Kidney capillary endothelial cell (primary cell): ENCODE measurements around the gene ZCCHC13.
"Not testable (repeated sequence)": the region's sequence is repeated elsewhere in the genome, so short reads cannot be mapped to it uniquely, and the experiment has no call there.

ENCODE experiments used
- DNase-seq: peaks from one replicate; pipeline ENCODE4 v3.0.0-alpha.2; 2018; ENCODE audit warnings: low spot score

The ZCCHC13 gene

DNA sequence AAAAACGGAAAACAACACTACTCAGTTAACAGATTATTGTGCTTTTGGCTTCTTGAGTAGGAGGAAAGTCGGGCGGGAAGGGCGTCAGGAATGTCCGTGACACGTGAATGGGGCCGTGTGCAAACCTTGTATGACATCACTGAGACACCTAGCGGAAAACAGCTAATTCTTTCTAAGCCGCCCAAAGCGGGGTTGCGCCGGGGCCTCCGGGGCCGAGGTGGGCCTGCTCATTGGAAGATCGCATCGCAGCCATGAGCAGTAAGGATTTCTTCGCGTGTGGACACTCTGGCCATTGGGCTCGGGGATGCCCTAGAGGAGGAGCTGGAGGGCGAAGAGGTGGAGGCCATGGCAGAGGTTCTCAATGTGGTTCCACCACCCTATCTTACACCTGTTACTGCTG is at the start of gene ZCCHC13:
Gene ZCCHC13 (plus strand): TSS at position 165 of the 400 bp plus-strand sequence. CDS start 87 bp downstream, at position 252.
- DNase-seq = no peak

DNA sequence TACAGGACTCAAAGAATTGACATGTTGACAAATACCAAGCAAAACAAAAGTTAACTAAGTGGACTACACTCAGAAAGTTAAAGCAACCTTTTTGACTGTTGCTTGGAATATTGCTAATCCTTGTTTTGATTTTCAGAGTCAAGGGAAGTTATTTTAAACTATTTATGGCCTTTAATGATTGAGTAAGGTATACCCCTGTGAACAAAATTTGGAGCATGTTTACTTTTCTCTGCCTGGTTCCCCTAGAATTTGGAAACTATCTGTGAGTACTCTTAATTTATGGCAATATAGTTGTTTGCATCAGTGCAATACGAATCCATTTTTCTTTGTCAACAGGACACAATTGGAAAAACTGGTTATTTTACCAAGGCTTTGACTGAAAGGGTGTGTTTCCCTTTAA is 45.9 kb upstream of the ZCCHC13 start:
- not testable (repeated sequence) for DNase-seq

DNA sequence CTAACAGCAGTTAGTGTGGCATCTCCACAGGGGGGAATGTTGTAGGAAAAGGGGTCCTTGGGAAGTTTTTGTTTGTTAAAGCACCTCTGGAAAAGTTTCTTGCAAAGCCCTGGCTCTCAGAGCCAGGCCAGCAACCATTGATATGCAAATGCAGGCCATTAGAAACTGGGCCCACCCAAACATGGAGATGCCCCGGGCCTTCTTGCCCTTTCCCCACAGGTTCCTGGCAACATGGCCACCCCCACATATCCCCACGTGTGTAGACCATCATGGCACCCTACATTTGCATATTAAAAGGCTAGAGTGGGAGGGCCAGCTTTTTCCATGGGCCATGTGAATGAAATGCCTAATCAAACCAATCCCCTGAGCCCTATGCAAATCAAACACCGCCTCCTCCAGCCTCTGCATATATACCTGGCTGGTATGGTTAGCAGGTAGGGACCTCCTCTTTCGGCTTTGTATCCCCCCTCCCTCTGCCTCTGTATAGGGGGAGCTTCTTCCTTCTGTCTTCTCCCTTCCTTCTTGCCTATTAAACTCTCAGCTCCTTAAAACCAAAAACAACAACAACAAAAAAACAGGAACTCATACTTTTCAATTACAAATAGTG is 44.0 kb upstream of the ZCCHC13 start:
- no peak for DNase-seq

DNA sequence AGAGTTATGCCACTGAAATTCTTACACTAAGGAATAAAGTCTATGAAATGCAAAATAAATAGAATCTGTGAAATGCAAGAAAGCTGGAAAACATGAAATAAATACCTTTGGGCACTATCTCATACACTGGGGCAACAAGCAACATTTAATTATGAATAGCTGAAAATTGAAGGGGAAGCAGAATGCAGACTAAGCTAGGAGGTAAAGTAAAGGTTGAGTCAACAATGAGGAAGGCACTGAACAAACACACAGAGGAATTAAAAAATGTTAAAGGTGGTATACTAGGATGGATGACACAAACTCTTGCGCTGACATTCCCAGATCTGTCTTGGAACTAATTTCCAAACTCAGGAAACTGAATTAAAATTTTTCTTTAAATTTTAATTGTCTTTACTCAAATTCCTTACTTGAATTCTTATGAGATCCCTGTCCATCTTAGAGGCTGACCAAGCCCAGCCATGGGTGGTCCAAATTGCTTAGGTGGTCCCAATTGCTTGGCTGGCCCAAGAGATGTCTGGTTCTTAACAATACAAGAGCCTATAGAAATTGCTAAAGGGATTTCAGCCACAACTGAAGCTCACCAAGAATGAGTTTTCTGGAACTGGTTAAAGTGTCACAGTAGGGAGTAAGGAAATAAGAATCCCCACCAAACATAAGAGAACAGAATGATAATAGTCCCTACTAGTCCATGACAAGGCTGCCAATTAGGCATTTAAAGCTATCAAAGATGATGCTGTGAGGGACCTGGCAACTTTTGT is 41.3 kb upstream of the ZCCHC13 start:
- no peak for DNase-seq

DNA sequence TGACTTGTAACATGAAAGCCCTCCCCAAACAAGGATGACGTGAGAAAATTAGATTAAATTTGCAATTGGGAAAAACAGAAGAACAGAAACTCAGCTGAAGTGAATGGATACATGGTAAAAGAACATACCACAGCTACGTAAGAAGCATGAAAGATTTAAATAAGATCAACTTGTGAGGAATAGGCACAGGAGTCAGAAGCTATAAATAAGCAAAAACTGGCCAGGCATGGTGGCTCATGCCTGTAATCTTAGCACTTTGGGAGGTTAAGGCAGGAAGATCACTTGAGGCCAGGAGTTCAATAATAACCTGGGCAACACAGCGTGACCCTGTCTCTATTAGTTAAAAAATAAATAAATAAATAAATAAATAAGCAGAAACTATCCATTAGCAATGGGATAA is 33.6 kb upstream of the ZCCHC13 start:
- DNase-seq = no peak

DNA sequence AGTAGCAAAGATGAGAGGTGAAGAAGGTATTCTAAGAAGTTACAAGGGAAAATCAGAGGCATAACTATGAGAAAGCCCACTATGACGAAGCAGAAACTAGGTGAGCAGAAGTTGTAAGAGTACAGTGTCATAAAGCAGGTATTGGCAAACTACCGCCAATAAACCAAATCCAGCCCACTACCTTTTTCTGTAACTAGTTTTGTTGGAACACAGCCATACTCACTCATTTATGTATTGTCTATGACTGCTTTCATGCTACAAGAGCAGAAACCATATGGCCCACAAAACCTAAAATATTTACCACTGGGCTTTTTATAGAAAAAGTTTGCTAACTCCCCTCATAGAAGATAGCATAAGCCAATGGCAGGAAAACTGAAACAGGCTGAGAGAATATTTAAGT is 31.8 kb upstream of the ZCCHC13 start:
- DNase-seq = no peak

DNA sequence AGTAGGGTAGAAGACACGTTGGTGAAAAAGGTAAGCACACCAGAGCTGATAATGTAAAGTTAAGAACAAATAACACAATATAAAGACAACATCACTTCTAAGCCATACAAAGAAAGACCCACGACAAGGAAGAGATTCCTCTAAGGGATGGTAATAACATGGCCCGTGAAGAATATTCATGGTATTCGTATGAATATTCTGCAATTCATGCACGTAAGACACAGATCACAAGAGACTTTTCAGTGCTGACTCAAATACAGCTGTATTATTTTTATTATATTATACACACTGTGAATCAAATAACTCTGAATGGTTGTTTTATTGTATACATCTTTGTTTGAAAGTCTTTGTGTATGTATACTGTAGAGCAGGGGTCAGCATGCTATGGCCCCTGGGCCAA is 29.5 kb upstream of the ZCCHC13 start:
- DNase-seq = no peak

DNA sequence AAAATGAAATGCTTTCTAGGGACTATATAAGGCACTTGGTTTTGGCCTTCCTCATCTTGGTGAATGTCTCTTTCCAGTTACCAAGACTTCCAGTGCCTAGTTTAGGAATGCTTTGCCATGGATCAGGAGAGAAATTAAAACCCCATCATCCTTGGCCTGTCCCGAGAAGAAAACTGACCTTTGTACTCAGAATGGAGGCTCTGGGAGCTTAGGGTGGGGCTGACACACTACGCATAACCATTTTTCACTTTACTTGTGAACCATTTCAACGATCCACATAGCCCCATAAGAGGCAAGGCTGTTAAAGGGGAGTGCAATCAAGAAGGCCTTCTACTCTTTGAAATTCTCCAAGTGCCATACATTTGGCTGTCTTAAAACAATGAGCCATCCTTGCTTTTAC is 26.7 kb upstream of the ZCCHC13 start:
- no peak for DNase-seq

DNA sequence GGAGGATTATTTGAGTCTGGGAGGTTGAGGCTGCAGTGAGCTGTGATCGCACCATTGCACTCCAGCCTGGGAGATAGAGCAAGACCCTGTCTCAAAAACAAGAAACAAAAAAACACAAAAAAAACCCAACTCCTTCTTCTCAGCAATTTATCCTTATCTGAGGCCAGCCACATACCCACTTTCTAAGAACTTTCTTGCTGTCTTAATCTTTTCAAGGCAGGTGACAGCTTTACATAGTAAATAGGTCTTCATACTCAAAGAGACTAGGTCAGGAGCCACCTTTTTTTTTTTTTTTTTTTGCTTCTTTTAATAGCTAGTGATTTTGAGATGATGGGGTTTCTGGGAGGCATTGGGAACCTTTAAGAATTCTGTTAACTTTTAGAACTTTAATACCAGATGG is 26.1 kb upstream of the ZCCHC13 start:
- DNase-seq = no peak

DNA sequence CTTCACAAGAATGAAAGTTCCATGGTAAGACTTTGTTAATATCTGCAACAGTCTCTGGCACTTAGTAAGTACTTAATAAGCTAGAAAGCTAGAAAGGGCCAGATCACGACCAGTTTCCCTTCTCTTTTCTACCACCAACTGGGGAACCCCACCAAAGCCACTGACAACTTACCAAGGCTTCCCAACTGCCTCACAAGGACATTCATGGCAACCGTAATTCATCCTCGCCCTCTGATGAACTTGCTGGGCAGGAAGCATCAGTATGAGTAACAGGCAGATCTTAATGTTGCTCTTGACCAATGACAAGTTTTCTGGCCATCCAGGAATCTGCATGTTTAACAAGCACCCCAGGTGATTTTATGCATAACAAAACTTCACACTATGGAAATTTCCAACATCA is 23.2 kb upstream of the ZCCHC13 start:
- no peak for DNase-seq

DNA sequence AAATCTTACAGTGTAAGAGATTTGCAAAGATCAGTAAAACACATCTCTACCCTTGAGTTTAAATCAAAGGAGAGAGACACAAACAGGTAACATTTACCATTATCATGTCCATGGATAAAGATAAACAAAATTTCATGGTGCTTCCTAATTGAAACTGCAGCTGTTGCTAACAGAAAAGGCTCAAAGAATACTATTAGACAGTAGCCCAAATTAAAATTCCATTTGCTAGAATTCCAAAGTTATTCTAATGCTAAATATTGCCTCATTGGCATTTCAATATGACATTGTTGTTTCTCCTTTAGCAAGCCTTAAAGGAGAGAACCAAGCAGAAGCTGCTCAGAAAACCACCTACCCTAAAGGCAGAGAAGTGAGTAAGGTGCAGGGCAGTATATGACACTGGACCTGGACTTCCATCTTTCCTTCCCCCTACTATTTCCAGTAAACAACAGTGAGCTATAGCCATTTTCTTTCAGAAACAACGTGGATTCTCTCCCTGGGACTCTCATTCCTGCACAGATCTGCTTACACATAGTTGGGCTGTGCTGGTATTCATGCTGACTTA is 19.5 kb upstream of the ZCCHC13 start:
- DNase-seq = no peak

DNA sequence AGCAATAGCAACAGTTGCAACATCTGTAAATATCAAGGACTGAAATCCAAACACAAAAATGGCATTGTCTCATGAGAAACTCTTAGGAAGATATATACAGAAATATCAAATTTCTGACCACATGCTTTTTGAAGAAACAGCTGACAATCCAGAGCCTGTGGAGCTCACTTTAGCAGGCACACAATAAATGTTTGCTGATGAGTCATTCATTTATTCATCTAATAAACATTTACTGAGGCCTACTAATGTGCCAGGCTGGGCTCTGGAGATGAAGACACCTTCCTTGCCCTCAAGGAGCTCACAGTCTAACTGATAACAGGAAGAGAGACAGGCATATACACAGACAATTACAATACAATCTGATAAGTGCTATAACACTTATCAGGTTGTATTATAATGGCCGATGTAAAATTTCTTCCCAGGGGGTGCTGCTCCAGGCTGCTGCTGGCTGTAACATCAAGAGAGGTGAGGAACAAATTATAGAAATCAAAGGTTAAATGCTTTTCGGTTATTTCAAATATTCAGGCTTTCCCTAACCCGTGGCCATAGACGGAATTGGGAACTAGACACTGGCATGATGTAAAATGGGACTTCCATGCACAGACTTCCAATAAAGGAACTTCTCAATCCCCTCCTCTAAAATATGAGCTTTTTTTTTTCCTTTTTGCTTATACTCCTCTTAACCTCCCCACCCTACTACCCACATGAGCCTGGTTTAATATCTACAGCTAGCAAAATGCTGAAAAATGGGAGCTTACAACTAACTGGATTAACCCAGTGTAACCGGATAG is 16.8 kb upstream of the ZCCHC13 start:
- no peak for DNase-seq

DNA sequence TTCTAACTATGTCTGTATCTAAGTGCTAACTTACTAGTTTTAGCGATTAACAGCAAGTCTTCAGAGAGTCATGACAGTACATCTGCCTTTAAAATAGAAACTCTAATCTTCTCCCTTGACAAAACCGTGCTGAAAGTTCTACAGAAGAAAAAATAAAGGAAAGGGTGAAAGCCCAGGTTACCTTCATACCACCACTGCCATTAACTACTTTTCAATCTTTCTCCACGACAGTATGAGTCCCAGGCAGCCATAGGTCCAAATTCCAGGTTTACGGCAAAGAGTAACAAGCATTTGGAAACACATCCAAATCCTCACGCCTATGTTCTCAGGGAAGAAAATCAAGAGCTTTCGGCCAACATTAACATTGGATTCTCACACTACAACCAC is 12.4 kb upstream of the ZCCHC13 start:
- DNase-seq = no peak

DNA sequence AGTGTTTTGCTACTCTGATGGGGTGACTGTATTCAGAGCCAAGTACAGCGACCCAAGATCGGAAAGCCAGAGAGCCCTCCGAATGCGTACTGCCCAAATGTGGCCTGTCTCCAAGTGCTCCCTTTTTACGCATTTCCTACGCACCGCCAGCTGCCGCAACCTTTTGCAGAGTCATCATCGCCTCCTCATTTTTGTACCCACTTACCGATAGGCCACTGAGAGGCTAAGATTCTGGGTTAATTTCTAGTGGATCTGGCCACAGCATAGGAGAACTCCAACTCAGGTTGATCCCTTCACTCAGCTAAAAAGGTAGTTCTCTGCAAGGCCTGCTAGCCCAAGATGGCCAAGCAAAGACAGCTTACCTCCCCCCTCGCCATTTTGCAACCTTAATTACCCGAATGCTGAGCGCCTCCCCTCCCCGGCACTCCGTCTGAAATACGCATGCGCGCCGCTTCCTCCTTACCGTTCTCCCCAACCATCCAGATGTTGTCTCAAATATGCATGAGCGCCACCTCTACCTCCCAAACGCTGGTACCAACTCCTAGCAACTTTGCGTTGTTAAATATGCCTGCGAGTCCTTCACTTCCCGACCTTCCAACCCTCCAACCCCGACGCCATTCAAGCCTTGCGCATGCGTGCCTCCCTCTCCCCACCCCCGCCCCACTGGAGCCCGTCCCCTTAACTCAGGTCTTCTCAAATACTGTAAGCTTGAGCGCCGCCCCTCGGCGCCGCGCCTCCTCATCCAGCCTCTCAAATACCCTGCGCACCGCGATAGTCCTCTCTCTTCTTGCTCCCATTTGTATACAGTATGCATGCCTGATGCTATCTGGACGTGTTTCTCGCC is 11.8 kb upstream of the ZCCHC13 start:
- peak; percentile 69 for DNase-seq

DNA sequence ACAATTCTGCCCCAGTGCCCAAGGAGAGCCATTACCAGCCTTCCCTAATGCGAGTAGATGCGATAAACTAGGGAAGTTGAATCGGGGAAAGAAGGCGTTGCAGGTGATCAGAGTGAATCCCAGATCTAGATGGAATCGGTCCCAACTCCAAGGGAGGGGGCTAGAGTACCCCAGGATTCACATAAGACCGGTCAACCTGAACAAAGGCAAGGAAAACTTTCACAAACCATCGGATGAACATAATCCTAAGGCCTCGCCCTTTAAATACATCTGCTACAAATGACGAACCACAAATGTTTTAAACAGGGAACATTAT is 11.2 kb upstream of the ZCCHC13 start:
- DNase-seq = no peak

DNA sequence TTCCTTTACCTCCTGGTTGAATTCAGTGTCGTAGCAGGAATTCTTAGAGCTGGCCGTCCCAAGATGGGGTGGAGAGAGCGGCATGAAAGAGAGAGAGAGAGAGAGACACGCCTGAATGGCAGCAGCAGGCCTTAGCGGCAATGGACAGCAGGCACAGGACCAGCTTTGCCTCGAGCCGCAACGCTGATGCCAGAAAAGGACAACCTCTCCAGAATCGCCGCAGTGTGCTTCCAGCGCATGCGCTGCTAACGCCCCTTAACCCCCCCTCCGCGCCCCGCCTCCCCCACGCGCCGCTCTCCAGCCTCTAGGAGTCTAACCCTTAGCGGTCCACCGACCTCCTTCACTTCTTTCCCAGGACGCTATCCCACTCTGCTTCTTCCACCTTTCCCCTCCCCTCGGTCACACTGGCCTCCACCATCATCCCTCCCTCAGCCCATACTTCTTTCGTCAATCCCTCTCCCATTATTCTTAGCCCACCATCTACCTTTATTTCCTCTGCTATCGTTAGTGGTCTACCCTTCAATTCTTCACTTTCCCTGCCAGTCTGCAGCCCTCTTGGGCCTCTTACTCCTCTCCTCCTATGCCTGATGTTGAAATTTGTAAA is 10.5 kb upstream of the ZCCHC13 start:
- peak; percentile 47 for DNase-seq

DNA sequence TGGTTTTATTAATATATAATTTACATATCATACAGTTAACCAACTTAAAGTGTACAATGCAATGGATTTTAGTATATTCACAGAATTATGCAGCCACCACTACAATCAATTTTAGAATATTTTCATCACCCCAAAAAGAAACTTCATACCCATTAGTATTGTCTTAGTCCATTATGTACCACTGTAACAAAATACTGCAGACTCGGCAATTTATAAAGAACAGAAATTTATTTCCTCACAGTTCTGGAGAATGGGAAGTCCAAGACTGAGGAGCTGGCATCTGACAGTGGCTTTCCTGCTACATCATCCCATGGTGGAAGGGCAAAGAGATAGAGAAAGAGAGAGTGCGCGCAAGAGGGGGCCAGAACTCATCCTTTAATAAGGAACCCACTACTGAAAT is 8.9 kb upstream of the ZCCHC13 start:
- no peak for DNase-seq

DNA sequence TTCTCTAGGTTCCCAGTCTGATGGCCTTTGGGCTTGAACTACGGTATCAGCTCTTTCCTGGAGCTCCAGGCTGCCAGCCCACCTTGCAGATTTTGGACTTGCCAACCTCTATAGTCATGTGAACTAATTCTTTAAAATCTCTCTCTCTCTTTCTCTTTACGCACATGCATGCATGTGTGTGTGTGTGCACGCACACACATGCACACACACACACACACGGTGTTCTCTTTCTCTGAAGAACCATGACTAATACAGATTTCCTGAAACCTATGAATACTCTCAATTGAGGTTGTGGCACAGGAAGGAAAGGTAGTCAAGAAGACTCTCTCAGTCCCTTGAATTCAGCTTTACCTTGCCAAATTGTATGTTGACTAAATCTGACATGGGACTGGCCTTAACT is 6.2 kb upstream of the ZCCHC13 start:
- DNase-seq = no peak

DNA sequence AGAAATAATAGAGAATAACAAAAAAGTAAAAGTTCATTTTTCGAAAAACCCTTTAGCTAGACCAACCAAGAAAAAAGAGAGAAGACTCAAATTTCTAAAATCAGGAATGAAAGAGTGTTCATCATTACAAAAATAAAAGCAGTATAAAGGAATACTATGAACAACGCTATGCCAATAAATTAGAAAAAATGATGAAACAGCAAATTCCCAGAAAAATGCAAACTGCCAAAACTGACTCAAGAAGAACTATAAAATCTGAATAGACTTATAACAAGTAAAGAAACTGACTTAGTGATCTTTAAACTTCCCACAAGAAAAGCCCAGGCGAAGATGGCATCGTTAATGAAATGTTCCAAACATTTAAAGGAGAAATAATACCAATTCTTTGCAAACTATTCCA is 3.1 kb upstream of the ZCCHC13 start:
- no peak for DNase-seq

DNA sequence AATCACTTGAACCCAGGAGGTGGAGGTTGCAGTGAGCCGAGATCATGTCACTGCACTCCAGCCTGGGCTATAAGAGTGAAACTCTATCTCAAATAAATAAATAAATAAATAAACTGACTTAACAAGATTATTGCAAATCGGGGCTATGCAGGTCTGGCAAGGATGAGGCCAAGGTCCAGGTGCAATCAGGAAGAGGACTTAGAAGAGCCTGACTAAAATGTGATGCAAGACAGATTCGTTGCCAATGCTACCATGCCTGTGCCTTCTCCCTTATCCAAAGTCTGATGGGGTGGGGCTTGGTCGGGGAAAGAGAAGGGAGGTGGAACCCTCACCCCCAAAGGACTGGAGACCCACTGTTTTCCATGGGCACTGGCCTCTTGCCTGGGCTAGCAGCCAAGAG is 14.7 kb downstream of the ZCCHC13 start:
- DNase-seq = no peak

DNA sequence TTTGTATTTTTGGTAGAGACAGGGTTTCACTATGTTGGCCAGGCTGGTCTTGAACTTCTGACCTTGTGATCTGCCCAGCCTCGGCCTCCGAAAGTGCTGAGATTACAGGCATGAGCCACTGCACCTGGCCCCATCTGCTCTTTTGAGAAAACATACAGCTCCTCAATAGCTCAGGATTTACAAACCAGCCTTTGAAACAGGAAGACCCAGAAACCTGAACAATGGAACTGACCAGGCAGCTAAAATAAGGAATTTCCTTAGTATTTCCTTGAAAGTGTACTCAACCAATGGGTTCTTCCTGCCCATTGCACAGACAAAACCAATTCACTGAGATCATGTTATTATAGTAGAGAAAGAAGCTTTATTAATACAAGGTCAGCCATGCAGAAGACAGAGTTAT is 15.3 kb downstream of the ZCCHC13 start:
- DNase-seq = peak; percentile 18

DNA sequence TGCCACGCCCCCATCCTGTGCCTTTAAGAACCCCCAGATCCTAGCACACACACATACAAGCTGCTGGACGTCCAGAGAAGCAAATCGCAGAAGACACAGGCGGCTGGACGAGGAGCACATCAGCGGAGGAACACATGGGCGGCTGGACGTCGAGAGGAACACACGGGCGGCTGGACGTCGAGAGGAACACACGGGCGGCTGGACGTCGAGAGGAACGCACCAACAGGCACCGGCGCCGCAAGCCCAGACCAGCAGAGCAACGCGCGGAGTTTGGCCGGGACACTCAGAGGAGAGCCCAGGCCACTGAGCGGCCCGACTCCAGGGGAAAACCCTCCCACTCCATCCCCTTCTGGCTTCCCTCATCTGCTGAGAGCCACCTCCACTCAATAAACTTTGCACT is 17.2 kb downstream of the ZCCHC13 start:
- DNase-seq = no peak
